ENCODE results near the gene IPO7. TPM values are rescaled to one million over a fixed set of nuclear protein-coding genes. Genes with fewer than 3 reads are reported as not detected.

IPO7 gene
- total RNA-seq, 1 experiment from 2014 or later, result 145 TPM

DNA sequence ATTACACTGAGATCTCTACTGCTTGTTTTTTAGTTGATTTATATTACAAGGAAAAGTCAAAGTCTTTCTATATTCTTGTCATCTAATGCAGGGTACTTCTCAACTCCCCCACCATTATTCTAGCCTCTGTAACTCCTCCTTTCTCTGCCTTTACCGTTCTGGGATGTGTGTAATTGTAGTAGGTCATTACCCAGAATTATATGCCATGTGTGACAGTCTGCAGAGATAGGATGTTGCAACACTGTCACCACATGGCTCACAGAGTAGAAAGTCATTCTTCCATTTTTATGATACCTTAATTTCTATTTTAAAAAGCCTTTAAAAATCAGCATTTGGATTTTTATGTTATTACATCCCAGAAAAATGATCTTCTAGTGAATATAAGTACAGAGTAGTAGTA is 109.0 kb downstream of the IPO7 start:
- Mint-ChIP-seq H3K36me3 (ENCODE audit: insufficient read depth, unreplicated experiment) (peaks cover 54% of the 10 kb centered on the region), H3K27me3 (ENCODE audit: insufficient read depth, unreplicated experiment) (no peaks in the 10 kb centered on the region), H3K9me3 (ENCODE audit: unreplicated experiment) (no peaks in the 10 kb centered on the region), H3K27ac (ENCODE audit: low read depth, unreplicated experiment) (no peak overlapping the region), H3K4me1 (ENCODE audit: insufficient read depth, unreplicated experiment) (peaks cover 9% of the 10 kb centered on the region), H3K4me3 (ENCODE audit: unreplicated experiment) (no peak overlapping the region)
- ChIA-PET POLR2A (interaction anchor here (1.2 to 2.1 kb wide), 2 partner anchors 32 to 33 kb away, joined by 7 to 10 read pairs; partner anchors contain the start of gene ZNF143), CTCF (interaction anchor here (0.5 to 3.3 kb wide), 2 partner anchors 13 to 243 kb away, joined by 3 to 13 read pairs; no protein-coding TSS in a partner anchor)
- BruUV-seq (replicated peaks), result no TSS peak
- TF ChIP-seq, protein P1, sequence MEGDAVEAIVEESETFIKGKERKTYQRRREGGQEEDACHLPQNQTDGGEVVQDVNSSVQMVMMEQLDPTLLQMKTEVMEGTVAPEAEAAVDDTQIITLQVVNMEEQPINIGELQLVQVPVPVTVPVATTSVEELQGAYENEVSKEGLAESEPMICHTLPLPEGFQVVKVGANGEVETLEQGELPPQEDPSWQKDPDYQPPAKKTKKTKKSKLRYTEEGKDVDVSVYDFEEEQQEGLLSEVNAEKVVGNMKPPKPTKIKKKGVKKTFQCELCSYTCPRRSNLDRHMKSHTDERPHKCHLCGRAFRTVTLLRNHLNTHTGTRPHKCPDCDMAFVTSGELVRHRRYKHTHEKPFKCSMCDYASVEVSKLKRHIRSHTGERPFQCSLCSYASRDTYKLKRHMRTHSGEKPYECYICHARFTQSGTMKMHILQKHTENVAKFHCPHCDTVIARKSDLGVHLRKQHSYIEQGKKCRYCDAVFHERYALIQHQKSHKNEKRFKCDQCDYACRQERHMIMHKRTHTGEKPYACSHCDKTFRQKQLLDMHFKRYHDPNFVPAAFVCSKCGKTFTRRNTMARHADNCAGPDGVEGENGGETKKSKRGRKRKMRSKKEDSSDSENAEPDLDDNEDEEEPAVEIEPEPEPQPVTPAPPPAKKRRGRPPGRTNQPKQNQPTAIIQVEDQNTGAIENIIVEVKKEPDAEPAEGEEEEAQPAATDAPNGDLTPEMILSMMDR (IDR thresholded peaks at IDR 0.05; ENCODE audit: unreplicated experiment), result no peak
- intact Hi-C loops (cut with micrococcal nuclease), result no loop called here
- no peak for DNase-seq (ENCODE audit: unreplicated experiment)

DNA sequence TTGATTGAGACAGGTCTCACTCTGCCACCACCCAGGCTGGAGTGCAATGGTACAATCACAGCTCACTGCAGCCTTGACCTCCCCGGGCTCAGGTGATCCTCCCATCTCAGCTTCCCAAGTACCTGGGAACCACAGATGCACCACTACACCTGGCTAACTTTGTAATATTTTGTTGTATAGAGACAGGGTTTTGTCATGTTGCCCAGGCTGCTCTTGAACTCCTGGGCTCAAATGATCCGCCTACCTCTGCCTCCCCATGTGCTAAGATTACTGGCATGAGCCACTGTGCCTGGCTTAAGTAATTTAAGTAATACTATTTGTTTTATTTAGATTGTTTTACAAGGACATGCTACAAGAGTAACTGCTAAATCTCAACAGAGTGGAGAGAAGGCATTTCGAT is 109.9 kb downstream of the IPO7 start:
- no peak for DNase-seq (ENCODE audit: unreplicated experiment)
- CTCF ChIA-PET, result interaction anchor here (0.7 to 3.3 kb wide), 2 partner anchors 12 to 497 kb away, joined by 3 to 13 read pairs; no protein-coding TSS in a partner anchor
- no TSS peak for BruUV-seq (replicated peaks)
- Mint-ChIP-seq H3K4me1 (ENCODE audit: insufficient read depth, unreplicated experiment) (peaks cover 5% of the 10 kb centered on the region), H3K4me3 (ENCODE audit: unreplicated experiment) (no peak overlapping the region), H3K36me3 (ENCODE audit: insufficient read depth, unreplicated experiment) (peaks cover 57% of the 10 kb centered on the region), H3K27me3 (ENCODE audit: insufficient read depth, unreplicated experiment) (no peaks in the 10 kb centered on the region), H3K9me3 (ENCODE audit: unreplicated experiment) (no peaks in the 10 kb centered on the region), H3K27ac (ENCODE audit: low read depth, unreplicated experiment) (no peak overlapping the region)
- TF ChIP-seq, protein P1 (IDR thresholded peaks at IDR 0.05; ENCODE audit: unreplicated experiment), result no peak
- intact Hi-C loops (cut with micrococcal nuclease), result no loop called here
- POLR2A ChIA-PET, result interaction anchor here (2.1 kb wide), 1 partner anchor 34 kb away, joined by 10 read pairs; the partner anchor contains the start of gene ZNF143

DNA sequence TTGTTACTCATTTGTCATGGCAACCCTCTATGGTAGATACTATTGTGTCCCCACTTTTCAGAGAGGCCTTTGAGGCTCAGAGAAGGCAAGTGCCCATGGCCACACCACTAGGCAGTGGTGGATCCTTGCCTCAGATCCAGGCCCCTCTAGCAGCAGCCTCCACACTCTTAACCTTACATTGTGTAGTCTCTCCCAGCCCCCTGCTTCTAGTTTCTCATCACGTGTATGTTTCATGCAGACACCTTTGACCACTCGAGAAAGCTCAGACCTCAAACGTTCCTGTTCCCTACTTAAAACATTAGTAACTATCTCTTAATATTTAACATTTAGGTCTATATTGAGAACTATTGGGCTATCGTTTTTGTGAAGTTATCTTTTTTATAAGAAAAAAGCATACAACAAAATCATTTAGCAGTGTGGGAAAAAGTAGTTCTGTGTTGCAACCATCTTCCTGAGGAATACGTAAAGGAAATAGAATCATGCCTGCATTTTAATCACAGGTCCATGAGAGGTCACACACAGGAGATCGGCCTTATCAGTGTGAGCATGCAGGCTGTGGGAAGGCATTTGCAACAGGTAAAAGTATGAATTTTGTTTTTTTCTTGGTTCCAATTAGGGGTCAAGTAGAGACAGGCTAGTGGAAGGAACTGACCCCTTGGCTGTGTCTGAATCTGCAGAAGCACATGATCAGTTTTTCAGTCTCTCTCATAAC is 111.5 kb downstream of the IPO7 start:
- Mint-ChIP-seq H3K27ac (ENCODE audit: low read depth, unreplicated experiment) (peak overlapping the region; percentile 64), H3K9me3 (ENCODE audit: unreplicated experiment) (no peaks in the 10 kb centered on the region), H3K27me3 (ENCODE audit: insufficient read depth, unreplicated experiment) (no peaks in the 10 kb centered on the region), H3K36me3 (ENCODE audit: insufficient read depth, unreplicated experiment) (peaks cover 64% of the 10 kb centered on the region), H3K4me1 (ENCODE audit: insufficient read depth, unreplicated experiment) (no peaks in the 10 kb centered on the region), H3K4me3 (ENCODE audit: unreplicated experiment) (no peak overlapping the region)
- no peak for DNase-seq (ENCODE audit: unreplicated experiment)
- CTCF ChIA-PET, result interaction anchor here (0.6 to 3.3 kb wide), 3 partner anchors 8 to 11 kb away, joined by 3 to 53 read pairs (median 13); no protein-coding TSS in a partner anchor
- BruUV-seq (replicated peaks), result no TSS peak
- POLR2A ChIA-PET, result interaction anchor here (0.7 kb wide), 1 partner anchor 21 kb away, joined by 3 read pairs; no protein-coding TSS in a partner anchor
- TF ChIP-seq, protein P1 (IDR thresholded peaks at IDR 0.05; ENCODE audit: unreplicated experiment), result no peak
- intact Hi-C loops (cut with micrococcal nuclease), result no loop called here

Other genes starting within 250 kb of the IPO7 start
- 55.4 and 61.1 TPM in 2 replicates for gene DENND5A, start 119.3 kb upstream of the IPO7 start, total RNA-seq (2022)
- gene TMEM41B, start 70.1 kb upstream of the IPO7 start, total RNA-seq (2022), result 50.3 and 72.8 TPM in 2 replicates
- gene ZNF143, start 76.4 kb downstream of the IPO7 start, total RNA-seq (2022), result 19.0 and 25.2 TPM in 2 replicates
- 28.7 and 34.5 TPM in 2 replicates for gene WEE1, start 189.0 kb downstream of the IPO7 start, total RNA-seq (2022)

All from MCF 10A (cell line).